Bone marrow (tissue), 2 donors: ENCODE measurements around the gene KLHL20.
"Not testable (repeated sequence)": the region's sequence is repeated elsewhere in the genome, so short reads cannot be mapped to it uniquely, and the experiment has no call there.

Source experiments
- DNase-seq, 2 donors: peaks; one replicate each; lab custom pipeline; 2025; lab: John Stamatoyannopoulos, UW

The KLHL20 gene

GRCh38 chr1:173753830-173754229 lies 39.0 kb downstream of the KLHL20 start:
- no peak for DNase-seq

DNA sequence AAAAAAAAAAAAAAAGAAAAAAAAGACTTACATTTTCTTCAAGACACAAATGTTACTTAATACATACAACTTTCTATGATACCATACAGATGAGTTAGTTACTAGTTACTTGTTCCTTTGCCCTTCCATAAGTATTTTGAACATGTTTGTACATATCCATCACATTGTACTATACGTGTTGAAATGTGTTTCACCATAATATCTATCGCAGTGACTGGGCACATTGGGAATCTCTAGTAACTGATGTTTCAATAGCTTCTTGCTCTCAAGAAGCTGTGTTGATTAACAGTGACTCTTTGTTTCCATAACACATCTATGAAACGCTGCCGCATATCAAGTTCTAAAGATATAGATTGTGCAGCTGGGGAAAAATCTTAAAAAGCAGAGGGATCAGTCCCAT lies 42.9 kb downstream of the KLHL20 start:
- no peak for DNase-seq

- no peak for DNase-seq
Measured at GRCh38 chr1:173758110-173758509, 43.3 kb downstream of the KLHL20 start.

- DNase-seq: no peak
Measured at GRCh38 chr1:173758980-173759379, 44.2 kb downstream of the KLHL20 start.

DNA sequence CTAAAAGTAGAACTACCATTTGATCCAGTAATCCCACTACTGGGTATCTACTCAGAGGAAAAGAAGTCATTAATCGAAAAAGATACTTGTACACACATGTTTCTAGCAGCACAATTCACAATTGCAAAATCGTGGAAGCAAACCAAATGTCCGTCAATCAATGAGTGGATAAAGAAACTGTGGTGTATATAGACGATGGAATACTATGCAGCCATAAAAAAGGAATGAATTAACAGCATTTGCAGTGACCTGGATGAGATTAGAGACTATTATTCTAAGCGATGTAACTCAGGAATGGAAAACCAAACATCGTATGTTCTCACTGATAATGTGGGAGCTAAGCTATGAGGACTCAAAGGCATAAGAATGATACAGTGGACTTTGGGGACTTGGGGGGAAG lies 49.5 kb downstream of the KLHL20 start:
- DNase-seq: not testable (repeated sequence)

GRCh38 chr1:173768206-173768605 lies 53.4 kb downstream of the KLHL20 start:
- no peak for DNase-seq

DNA sequence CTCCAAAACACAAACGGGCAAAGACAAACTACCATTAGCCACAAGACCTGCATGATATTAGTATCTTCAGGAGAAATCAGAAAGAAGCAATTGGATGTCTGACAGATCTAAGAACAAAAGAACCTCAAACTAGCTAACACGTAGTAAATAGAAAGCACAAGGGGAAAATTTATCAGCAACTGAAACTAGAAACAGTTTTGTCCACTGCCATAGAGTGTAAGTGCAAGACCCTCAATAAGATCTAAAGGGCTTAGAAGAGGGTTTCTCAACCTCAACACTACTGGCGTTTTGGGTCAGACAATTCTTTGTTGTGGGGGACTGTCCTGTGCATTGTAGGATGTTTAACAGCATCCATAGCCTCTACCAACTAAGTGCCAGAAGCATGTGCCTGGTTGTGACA lies 54.0 kb downstream of the KLHL20 start:
- DNase-seq: no peak

GRCh38 chr1:173770330-173770729 lies 55.5 kb downstream of the KLHL20 start:
- not testable (repeated sequence) for DNase-seq

- no peak for DNase-seq
Measured at GRCh38 chr1:173771560-173771959, 56.8 kb downstream of the KLHL20 start.

GRCh38 chr1:173775578-173776226 lies 60.9 kb downstream of the KLHL20 start:
- DNase-seq: no peak

- DNase-seq: no peak
Measured at GRCh38 chr1:173779936-173780335, 65.2 kb downstream of the KLHL20 start.

GRCh38 chr1:173784997-173785396 lies 70.2 kb downstream of the KLHL20 start:
- no peak for DNase-seq

DNA sequence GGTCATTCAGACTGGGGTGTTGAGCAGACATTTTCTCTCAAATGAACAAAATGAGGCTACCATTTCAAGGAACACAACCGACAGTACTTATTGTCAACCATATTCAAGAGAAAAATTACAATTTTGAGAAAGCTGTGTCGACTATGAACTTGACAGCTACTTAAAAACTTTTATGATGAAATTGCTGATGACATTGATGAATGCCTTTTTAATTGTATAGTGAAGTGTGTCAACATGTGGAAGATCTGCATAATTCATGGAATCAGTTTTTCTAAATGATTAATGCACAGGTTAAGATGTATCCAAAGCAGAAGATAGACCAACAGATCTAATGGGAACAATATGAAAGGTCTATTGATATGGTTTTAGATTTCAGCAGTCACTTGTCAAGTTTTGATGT lies 75.1 kb downstream of the KLHL20 start:
- no peak for DNase-seq

GRCh38 chr1:173798078-173798477 lies 83.3 kb downstream of the KLHL20 start:
- DNase-seq: no peak

GRCh38 chr1:173799995-173800394 lies 85.2 kb downstream of the KLHL20 start:
- not testable (repeated sequence) for DNase-seq

DNA sequence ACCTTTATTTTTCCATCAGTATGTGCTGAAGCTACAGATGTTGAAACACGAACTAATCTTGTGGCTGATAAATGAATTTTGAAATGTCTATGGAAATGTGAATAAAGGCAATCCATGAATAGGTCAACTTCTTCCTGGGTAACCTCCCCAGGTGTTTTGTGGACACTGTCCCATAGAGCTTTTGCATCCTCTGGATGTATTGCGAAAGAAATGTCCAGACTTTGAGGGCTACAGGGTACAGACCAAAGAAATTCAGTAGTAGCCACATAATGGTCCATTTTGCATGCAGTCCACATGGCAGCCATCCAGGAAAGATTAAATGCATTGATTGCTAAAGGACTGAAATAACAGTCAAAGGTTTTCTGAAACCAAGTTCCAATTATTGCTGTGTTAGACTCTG lies 88.2 kb downstream of the KLHL20 start:
- no peak for DNase-seq

DNA sequence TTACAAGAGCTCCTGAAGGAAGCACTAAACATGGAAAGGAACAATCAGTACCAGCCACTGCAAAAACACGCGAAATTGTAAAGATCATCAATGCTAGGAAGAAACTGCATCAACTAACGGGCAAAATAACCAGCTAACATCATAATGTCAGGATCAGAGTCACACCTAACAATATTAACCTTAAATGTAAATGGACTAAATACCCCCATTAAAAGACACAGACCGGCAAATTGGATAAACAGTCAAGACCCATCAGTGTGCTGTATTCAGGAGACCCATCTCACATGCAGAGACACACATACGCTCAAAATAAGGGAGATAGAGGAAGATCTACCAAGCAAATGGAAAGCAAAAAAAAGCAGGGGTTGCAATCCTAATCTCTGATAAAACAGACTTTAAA lies 98.9 kb downstream of the KLHL20 start:
- DNase-seq: not testable (repeated sequence)

GRCh38 chr1:173818459-173818858 lies 103.7 kb downstream of the KLHL20 start:
- DNase-seq: no peak

DNA sequence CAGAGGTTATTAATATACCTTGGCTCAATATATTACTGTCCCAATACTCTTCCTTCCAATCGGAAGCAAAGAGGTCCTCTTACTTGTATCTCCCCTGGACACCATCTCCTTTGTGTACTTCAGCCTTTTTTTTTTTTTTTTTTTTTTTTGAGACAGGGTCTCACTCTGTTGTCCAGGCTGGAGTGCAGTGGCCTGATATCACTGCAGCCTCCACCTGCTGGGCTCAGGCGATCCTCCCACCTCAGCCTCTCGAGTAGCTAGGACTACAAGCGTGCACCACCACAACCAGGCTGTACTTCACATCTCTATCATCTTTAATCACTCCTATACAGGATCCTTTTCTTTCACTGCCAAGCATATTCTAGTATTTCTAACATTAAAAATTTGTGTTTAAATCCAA lies 106.9 kb downstream of the KLHL20 start:
- no peak for DNase-seq

DNA sequence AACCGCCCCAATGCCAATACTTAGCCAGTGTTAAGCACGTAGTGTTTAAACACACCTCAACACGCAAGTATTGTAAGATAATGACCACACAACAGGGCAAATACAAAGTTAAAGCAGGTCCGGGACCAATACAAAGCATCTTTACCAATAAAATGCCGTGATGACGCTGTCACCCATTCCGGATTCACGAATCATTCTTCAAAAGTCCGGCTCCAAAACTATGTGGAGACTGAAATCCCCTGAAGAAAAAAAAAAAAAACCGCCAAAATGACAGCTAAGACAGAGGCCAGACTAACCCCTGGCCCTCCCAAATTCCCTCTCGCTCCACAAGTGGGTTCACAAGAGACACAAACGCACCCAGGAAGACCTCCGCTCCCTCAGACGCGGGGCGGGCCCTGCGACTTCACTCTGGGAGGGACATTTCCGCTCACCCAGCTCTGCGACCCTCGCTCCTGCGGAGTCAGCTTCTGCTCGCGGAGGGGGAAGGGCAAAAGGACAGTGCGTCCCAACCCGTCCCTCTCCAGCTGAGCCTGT lies 109.1 kb downstream of the KLHL20 start:
- no peak for DNase-seq

DNA sequence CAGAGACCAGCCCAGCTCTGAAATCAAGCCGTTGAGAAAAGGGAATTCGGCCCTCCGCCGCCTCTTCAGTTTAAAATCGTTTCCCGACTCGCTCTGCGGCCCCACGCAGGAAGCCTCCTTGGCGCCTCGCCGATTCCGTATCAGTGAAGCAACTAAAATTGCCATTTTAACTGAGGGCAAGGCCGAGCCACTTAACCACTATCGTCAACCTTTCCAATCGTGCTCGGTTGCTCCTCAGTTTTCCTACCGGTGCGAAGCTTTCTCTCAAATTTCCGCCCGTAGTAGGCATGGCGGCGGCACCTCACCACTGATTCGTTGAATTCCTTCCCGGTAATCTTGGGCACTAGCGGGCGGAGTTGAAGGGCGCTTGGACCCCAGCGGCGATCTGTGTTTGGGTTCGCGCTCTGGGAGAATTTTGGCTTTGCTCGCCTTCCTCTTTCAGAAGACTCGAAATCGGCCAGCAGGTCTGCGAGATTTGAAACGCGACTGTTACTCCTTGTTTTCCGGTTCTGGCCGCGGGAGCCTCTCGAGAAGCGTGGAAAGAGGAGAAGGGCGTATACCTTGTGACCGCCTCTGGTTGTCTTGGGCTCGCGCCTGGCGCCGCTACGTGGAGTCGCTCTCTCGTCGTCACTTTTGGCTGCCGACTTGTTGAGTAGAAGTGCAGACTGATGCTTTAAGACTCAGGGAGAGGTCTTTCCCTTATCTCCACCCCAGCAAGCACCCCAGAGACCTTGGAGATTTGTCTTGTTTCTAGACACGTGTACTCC lies 109.7 kb downstream of the KLHL20 start, which contains the start of the genes CENPL and DARS2:
TSS of gene CENPL (minus strand) at position 569 of the 767 bp plus-strand sequence. CDS start 13,584 bp downstream, outside the sequence.
TSS of gene DARS2 (plus strand) at position 359 of the 767 bp plus-strand sequence. CDS start 557 bp downstream, outside the sequence.
- peak; percentile 96 to 97 for DNase-seq

GRCh38 chr1:173827611-173828010 lies 112.8 kb downstream of the KLHL20 start:
- no peak for DNase-seq

DNA sequence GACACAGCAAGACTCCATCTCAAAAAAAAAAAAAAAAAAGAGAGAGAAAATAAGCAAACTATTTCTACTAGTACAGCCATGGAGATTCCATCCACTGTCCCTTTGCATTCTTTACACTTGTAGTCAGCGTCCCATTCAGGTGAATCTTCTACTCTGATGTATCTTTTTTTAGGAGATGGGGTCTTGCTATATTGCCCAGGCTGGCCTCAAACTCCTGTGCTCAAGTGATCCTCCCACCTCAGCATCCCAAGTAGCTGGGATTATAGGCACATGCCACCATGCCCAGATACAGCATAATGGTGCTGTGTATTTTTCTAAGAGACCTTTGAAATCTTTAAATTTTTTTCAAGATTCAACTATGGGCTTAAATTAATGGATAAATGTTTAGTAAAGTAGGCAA lies 118.0 kb downstream of the KLHL20 start:
- no peak for DNase-seq
